ENCODE measurements around the gene NOL11.
"Not testable (repeated sequence)": the region's sequence is repeated elsewhere in the genome, so short reads cannot be mapped to it uniquely, and the experiment has no call there.

Gene NOL11

DNA sequence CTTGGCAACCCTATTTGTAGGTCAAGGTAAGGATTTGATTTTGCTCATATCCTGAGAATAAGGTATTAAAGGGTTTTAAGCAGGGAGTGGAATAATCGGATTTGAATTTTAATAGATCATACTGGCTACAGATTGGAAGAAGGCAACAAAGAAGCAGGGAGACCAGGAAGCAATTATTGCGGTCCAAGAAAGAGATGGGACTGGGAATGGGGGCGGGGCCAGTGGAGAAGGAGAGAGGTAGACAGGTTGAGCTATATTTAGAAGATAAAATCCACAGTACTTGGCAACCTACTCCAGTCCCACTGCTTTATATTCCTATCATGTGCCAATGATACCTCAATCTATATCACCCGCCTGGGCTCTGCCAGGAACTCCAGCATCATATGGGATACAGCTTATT is 5.8 kb upstream of the NOL11 start:
- no peak for DNase-seq

DNA sequence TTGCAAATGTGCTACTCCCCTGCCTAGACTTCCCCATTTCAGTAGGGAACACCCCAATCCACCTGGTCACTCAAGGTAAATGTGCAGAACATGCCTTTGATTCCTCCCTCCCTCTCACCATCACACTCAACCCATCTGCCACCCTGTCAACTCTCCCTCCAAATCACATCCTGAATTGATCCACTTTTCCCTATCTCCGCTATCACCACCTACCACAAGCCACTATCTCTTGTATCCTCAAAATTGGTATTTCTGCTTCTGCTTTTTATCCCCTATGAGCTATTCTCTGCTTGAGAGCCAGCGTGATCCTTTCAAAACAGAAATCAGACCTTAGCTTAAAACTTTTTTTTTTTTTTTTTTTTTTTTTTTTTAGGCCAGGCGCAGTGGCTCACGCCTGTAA is 5.4 kb upstream of the NOL11 start:
- DNase-seq, result no peak

DNA sequence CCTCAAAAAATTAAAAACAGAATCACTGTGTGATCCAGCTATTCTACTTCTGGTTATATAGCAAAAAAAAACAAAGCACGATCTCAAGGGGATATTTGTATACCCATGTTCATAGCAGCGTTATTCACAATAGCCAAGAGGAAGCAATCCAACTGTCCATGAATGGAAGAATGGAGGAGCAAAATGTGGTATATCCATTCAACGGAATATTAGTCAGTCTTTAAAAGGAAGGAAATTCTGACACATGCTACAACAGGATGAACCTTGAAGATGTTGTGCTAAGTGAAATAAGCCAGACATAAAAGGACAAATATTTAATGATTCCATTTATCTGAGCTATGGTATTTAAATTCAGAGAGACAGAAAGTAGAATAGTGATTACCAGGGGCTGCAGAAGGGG is 4.6 kb upstream of the NOL11 start:
- DNase-seq, result no peak

DNA sequence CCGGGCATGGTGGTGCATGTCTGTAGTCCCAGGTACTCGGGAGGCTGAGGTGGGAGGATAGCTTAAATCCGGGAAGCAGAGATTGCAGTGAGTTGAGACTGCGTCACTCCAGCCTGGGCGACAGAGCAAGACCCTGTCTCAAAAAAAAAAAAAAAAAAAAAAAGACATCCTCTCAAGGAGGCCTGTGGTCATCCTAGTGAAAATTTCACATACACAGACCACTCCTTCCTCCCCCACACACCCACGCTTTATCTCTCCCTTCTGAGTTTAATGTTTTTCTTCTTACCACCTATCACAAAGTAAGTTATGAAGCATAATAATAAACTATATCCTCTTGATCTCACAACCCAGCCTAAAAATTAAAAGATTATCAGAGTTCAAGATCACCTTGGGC is 1.3 kb upstream of the NOL11 start:
- no peak for DNase-seq

DNA sequence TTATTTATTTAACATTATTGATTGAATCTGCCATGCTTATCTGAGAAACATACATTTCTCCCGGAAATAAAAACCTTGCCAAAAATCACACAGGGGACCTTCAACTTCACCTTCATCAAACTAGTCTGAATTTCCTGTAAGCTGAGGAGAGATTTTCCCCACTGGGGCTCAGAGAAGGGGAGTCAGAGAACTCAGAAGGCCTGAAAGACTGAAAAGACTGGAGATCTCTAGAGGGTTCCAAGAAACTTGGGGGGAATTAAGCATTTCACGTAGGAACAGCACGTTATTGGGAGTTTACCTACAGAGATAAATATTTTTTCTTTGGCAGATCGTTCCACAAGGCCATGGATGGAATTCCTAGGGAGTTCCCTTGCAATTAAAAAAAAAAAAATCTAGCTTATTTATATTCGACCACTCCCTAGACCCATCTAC is 528 bp upstream of the NOL11 start:
- no peak for DNase-seq

DNA sequence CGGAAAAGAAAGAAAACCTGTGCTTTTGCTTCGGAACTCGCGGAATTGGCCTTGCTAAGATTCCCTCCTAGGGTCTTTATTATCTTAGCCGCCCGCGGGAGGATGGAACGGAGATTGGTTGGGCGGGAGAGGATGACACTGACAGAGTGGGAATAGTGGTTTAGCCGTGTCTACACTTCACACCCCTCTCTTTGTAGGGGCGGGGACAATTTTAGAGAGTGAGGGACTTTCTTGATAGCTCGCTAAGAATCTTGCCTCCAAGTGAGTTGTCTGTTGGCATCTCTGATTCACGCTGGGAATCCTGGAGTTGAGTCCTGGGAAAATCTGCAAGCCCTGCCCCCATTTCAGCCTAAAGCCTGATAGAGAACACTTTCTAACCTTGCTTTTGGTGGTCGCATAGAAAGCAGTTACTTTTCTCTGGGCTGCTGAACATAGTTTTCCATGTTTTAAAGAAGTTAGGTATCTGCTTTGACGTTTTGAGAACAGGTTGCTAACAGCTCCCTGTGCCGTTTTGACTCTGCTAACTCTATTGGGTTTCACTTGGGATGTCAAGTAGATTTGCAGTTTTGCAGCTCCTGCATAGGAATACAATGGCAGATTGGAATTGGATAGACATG is 697 bp downstream of the NOL11 start:
- no peak for DNase-seq

DNA sequence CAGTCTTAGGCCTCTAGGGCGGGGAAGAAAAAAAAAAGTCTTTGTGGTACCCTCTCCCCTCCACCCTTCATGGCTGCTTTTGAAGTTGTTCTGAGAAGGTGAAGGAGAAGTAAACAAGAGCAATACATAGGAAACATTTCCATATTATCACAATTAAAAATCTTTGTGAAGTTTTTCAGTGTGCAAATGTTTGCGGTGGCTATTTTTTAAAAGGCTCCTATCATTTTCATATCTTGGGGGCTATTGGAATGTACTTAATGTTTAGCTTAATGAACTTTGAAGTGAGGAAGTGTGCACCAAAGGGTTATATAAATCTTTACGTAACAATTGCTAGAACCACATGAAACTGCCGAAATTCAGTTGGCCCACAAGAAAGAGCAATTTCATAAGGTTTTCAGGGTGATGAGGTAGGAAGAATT is 7.6 kb downstream of the NOL11 start:
- DNase-seq, result no peak

DNA sequence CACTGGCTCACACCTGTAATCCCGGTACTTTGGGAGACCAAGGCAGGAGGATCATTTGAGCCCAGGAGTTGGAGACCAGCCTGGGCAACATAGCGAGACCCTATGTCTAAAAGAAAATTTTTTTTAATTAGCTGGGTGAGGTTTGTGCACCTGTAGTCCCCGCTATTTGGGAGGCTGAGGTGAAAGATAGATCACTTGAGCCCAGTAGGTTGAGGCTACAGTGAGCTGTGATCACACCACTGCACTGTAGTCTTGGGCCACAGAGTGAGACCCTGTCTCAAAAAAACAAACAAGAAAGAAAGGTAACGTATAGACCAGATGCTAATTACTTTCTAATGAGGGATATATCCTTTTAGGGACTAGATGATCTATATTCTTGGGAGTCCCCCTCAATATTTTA is 8.1 kb downstream of the NOL11 start:
- DNase-seq, result no peak

DNA sequence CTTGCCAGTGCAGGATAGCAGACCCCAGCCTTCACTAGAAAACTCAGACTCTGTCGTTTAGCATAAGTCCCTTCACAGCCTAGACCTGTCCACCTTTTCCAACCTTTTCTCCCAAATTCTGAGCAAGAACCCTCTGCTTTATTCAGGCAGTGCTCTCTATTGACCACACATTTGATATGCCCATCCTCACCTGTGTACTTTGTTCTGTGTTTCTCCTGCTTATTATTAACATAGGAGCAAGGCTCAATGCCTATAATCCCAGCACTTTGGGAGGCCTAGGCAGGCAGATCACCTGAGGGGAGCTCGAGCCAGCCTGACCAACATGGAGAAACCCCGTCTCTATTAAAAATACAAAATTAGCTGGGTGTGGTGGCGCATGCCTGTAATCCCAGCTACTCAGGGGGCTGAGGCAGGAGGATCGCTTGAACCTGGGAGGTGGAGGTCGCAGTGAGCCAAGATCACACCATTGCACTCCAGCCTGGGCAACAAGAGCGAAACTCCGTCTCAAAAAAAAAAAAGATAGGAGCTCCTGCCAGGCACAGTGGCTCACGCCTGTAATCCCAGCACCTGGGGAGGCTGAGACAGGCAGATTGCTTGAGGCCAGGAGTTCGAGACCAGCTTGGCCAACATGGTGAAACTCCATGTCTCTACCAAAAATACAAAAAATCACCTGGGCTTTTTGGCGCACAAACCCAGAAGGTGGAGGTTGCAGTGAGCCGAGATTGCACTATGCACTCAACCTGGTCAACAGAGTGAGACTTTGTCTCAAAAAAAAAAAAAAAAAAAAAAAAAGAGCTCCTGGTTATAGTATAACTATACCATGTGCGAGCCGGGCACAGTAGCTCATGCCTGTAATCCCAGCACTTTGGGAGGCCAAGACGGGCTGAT is 9.7 kb downstream of the NOL11 start:
- DNase-seq, result not testable (repeated sequence)

DNA sequence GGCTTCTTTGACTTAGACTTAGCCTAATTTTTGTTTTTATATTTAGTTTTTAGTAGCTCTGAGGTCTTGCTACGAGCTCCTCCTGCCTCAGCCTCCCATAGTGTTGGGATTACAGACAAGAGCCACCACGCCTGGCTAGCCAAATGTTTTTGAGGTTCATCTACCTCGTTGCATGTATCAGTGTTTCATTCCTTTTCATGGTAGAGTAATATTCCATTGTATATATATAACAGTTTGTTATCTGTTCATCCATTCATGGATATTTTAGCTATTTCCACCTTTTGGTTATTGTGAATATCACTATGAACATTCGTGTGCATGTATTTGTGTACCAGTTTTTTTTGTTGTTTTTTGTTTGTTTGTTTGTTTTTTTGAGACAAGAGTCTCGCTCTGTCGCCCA is 12.2 kb downstream of the NOL11 start:
- DNase-seq, result no peak

DNA sequence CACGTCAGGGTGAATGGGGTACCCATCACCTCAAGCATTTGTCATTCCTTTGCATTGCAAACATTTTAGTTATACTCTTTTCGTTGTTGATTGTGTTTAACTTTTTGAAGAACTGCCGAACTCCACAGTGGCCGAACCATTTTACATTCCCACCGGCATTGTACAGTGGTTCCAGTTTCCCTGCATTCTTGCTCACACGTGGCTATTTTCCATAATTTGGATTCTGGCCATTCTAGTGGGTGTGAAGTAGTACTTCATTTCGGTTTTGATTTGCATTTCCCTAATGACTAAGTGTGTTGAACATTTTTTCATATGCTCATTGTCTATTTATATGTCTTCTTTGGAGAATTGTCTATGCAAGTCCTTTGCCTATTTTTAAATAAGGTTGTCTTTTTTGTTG is 13.0 kb downstream of the NOL11 start:
- no peak for DNase-seq

DNA sequence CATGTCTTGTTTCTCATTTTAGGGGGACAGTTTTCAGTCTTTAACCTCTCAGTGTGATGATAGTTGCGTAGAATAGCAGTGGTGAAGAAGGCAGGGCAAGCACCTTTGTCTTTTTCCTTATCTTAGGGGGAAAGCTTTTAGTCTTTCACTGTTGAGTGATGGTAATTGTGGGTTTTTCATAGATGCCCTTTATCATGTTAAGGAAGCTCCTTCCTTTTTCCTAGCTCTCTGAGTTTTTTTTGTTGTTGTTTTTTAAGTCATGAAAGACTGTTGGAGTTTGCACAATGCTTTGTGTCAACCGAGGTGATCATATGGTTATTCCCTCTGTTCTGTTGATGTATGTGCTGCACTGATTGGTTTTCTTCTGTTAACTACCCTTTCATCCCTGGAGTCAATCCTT is 15.7 kb downstream of the NOL11 start:
- DNase-seq, result no peak

DNA sequence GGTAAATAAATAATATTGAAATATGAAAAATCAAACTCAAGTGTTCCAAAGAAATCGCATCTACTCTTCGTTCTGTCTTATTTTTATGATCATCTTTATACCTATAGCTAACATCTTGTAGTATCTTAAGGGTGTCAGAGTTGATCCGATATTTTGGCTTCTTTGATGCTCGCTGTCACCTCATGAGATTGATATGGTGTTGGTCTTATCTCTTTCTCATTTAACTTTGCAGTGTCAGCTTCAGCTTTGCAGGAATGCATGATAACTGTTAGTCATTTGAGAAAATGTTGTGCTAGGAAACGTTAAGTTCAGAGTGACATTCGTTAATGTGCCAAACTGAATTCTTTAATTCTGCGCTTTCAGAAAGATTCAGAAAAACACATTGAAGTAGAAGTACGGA is 19.4 kb downstream of the NOL11 start:
- no peak for DNase-seq

DNA sequence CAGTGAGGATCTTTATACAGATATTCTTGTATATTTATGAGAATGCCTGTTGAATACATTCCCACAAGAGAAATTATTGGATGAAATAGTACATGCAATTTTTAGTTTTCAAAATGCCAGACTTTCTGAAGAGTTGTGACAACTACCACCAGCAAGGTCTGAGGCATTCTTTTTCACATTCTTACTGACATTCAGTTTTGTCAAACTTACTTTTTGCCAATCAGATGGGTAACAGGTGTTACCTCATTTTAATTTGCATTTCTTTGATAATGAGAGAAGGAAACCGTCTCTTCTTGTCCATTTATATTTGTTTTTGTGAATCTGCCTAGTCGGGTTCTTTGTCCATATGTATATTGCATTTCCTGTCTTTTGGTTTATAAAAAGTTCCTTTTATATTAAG is 24.3 kb downstream of the NOL11 start:
- no peak for DNase-seq

DNA sequence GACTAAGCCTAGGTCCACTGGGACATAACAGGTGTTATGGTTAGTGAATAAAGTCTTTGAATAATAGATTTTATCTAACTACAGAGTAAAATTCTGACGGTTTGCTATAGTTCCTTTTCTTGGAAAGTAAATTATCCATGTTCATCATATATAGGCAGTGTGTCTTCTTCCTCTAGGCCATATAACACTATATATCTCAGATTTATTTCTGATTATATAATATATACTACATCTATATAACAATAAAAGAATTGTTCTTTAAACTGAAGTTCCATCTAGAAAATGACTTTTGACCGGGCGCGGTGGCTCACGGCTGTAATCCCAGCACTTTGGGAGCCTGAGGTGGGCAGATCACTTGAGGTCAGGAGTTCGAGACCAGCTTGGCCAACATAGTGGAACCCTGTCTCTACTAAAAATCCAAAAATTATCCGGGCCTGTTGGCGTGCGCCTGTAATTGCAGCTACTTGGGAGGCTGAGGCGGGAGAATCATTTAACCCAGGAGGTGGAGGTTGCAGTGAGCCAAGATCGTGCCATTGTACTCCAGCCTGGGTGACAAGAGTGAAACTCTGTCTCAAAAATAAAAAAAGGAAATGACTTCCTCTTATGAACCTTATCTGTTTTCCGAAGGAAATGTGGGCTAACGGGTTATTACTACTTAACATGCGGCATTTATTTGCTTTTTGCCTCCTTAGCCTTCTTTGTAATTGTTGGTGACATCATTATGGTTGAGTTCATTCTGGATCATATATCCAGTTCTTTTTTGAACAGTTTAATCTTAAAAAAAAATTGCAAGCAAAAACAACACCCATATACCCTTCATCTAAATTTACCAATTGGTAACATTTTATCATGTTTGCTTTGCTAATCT is 29.2 kb downstream of the NOL11 start:
- no peak for DNase-seq

DNA sequence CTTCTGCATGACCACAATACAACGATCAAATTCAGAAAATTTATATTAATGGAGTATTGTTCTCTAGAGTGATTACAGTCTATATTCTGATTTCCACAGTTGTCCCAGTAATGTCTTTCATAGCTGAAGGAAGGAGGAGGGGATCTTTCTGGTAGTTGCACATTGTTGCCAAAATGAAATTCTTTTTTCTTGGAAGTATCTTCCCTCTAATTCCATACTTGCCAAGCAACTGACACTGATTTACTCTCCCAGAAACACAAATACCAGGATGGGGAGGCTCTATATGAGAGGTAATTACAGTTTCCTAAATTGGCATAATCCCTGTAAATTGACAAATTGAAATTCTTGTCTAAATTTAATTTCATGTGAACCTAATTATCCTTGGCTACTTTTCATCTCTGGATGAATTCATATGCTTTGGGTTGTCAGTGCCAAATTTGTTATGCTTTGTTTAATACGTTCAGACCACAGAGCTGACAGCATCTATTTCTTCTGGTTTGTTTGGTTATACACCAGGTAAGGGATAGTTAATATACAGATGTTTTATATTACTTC is 30.0 kb downstream of the NOL11 start:
- no peak for DNase-seq

DNA sequence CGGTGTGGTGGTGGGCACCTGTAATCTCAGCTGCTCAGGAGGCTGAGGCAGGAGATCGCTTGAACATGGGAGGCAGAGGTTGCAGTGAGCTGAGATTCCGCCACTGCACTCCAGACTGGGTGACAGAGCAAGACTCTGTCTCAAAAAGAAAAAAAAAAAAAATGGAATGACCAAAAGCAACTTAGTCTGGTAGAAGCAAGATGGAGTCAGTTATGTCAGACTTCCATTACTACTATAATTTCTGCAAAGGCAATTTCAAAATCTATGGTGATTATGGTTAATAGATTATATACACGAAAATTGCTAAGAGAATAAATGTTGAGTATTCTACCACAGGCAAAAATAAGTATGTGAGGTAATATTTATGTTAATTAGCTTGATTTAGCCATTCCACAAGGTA is 32.3 kb downstream of the NOL11 start:
- no peak for DNase-seq

DNA sequence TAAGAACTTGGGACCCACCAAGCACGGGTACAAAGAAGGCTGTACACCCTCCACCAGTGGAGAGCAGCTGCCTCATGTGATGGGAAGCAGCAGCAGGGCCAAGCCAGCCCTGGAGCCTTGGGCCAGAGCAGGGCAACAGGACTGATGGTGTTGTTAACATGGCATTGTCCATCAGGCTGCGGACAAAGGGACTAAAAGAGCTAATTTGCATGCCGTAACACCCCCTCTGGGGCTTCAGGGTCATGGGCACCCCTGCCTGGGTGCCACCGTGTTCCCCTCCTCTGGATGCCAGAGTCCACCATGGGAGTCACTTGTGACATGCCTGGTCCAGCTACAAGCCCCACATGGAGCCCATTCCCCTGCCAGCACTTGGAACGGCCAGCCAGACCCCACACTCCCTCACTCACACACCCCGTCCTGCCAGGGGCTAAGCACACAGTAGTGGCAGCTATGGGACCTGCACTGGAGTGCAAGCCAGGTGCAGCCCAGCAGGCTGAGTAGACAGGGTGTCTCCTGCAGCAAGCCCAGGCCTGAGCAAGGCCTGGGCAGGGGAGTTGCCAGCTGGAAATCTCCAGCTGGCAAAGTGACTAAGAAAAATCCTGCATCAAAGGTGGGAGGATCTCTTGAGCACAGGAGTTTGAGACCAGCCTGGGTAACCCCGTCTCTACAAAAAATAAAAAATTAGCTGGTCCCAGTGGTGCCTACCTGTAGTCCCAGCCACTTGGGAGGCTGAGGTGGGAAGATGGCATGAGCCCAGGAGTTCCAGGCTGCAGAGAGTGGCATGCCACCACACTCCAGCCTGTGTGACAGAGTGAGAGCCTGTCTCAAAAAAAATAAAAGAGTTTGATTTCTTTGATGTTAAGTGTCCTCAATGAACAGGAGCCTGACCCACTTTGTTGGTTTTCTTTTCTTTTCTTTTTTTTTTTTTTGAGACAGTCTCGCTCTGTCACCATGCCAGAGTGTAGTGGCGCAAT is 33.7 kb downstream of the NOL11 start:
- no peak for DNase-seq

DNA sequence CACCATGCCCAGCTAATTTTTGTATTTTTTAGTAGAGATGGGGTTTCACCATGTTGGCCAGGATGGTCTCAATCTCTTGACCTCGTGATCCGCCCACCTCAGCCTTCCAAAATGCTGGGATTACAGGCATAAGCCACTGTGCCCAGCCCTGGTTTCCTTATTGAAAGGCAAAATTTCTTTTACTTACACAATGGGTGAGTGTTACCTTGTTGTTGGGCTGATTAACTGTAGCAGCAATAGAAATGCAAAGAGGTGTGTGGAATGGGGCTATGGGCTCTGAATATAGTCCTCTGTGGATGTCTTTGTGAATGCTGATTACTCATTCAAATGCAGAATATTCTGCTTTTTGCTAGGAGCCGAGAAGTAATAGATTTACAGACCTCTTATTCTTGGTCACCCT is 34.4 kb downstream of the NOL11 start:
- DNase-seq, result not testable (repeated sequence)

DNA sequence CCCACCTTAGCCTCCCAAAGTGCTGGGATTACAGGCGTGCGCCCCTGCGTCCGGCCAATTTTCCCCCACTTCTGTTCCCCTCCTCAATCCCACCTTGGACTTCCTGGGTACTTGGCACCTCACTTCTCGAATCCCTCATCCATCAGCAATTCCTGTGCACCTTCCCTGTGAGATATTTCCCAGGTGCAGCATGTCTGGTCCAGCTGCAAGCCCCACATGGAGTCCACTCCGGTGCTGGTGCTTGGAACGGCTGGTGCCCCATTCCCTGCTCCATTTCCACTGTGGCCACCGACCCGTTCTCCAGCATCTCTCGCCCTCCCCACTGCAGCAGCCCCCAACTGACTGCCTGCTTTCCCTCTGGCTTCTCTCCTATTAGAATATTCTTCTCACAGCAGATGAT is 35.3 kb downstream of the NOL11 start:
- no peak for DNase-seq

DNA sequence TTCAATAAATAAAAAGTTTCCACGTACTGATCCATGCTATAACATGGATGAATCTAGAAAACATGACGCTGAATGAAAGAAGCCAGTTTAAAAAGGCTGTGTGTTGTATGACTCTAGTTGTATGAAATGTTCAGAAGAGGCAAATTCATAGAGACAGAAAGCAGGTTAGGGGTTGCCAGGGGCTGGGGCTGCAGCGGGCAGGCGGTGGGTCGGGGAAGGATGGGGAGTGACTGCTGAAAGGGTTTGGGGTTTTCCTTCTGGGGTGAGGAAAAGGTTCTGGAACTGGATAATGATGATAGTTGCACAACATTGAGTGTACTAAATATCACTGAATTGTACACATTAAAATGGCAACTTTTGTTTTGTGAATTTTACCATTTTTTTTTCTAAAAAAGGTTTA is 36.3 kb downstream of the NOL11 start:
- no peak for DNase-seq

DNA sequence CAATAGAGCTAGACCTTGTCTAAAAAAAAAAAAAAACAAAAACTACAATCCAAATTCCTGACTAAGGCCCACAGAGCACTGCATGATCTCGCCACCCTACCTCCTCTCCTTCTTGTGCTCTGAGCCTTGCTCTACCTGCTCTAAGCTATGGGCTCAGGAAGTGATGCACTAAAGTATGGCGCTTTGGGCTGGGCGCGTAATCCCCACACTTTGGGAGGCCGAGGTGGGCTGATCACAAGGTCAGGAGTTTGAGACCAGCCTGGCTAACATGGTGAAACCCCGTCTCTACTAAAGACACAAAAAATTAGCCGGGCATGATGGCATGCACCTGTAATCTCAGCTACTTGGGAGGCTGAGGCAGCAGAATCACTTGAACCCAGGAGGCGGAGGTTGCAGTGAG is 37.0 kb downstream of the NOL11 start:
- not testable (repeated sequence) for DNase-seq

Data from left hindlimb (tissue), 1 donor.